GM19324 (cell line): ENCODE results near the gene NBEAL2.
"Not testable (repeated sequence)": the region's sequence is repeated elsewhere in the genome, so short reads cannot be mapped to it uniquely, and the experiment has no call there.

ENCODE experiments used
- ATAC-seq: cut with Tn5 transposase; IDR thresholded peaks from one replicate; pipeline ENCODE4 v1.9.1; 2021; ENCODE audit warnings: mild to moderate bottlenecking, moderate library complexity; ENCODE audit not compliant: unreplicated experiment, low FRiP score

NBEAL2 gene

GRCh38 chr3:47008234-47008796 lies 28.8 kb downstream of the NBEAL2 start:
- no peak for ATAC-seq

GRCh38 chr3:47008851-47009224 lies 29.4 kb downstream of the NBEAL2 start:
- no peak for ATAC-seq

GRCh38 chr3:47009225-47010110 lies 30.0 kb downstream of the NBEAL2 start:
- peak; percentile 67 for ATAC-seq

DNA sequence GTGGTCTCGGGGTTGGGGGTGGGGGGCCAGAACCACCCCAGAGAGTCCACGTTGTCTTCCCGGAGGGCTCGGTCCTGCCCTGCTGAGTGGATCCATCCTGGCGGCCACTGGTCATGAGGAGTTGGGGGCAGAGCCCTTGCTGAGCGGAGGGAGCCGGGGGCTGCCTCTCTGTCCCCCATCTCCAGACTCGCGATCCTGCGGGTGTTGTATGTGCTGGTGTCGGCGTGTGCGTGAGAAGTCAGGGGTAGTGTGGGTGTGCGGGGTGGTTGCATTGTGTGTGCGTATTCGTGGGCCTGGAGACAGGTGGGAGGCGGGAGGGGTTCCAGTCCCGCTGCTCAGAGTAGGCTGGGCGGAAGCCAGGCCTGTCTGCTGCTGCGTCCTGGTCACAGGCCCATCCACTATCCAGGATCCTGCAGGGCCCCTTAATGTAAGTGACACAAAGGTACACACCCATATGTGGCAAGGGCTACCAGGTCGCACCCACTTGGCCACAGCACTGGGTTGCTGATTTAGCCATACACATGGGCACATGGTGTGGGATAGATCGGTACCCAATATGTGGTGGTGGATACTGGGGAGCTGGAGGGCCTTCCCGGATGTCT lies 30.7 kb downstream of the NBEAL2 start:
- ATAC-seq: no peak

GRCh38 chr3:47010910-47011309 lies 31.4 kb downstream of the NBEAL2 start:
- no peak for ATAC-seq

DNA sequence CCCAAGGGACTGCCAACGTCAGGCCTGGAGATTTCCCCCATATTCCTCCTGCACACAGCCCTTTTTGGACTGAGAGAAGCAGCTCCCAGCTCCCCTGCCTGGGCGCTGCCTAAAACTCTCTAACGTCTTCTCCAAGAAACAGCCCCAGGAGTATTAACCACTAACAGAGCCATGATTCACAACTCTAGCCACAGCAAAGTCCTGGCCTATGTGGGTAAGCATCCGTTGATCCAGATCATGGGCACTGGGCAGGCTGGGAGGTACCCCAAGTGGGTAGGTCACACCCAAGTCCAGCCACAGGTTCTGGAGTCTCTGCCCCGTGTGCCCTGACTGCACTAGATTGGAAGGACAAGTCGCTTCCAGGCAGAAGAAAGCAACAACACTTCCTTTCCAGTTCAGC lies 31.9 kb downstream of the NBEAL2 start:
- no peak for ATAC-seq

DNA sequence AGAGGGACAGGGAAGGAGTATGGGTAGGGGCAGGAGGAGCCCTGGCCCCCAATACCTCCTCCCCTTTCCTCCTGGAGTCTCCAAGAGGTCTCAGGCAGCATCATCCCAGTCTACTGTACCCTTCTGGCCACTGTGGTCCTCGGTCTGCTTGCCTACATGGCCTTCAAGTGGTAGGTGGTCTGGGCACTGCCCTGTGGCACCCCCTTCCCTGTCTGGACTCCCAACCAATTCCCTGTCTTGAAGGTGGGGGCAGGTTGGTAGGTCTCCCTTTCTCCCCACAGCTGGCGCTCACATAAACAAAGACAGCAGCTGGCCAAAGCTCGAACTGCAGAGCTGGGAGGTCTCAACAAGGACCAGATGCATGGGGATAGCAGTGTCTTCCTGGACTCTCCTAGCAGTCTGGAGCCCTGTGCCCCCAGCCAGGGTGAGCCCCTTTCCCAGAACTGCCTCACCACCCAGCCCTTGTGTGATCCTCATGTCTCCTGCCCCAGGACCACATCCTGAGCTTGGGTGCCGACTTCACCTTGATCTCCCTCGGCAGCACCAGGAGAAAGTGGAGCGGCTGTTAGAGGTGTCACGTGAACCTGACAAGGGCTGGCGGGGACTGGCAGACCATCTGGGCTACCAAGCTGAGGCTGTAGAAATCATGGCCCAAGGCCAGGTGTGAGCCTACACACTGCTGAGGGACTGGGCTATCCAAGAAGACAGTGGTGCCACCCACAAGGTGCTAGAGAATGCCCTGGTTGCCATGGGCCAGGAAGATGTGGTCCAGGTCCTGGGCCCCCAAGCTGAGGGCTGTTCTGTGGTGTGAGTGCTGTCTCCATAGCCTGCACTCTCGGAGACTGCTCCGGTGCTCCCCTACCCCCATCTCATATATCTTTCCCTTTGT lies 33.1 kb downstream of the NBEAL2 start:
- ATAC-seq: no peak

GRCh38 chr3:47013231-47013630 lies 33.8 kb downstream of the NBEAL2 start:
- ATAC-seq: no peak

GRCh38 chr3:47014036-47014435 lies 34.6 kb downstream of the NBEAL2 start:
- no peak for ATAC-seq

DNA sequence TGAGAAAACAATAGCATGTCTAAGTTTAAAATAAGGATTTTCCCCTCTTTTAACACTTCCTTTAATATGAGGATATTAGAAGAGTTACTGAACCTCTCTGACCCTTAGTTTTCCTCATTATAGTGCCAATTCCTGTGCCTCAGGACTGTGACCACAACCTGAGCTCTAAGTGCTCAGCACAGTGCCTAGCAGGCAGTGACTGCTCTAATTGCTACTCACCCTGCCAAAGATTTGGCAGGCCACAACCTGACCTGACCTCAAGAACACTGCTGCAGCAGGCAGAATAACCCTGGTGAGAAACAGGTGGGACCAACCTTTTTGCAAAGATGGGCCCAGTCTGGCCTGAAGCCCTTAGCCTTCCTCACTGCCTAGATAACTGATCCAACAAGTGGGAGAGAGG lies 35.7 kb downstream of the NBEAL2 start:
- ATAC-seq: no peak

- ATAC-seq: no peak
Measured at GRCh38 chr3:47016086-47016933, 36.8 kb downstream of the NBEAL2 start.

GRCh38 chr3:47016934-47017435 lies 37.5 kb downstream of the NBEAL2 start:
- no peak for ATAC-seq

DNA sequence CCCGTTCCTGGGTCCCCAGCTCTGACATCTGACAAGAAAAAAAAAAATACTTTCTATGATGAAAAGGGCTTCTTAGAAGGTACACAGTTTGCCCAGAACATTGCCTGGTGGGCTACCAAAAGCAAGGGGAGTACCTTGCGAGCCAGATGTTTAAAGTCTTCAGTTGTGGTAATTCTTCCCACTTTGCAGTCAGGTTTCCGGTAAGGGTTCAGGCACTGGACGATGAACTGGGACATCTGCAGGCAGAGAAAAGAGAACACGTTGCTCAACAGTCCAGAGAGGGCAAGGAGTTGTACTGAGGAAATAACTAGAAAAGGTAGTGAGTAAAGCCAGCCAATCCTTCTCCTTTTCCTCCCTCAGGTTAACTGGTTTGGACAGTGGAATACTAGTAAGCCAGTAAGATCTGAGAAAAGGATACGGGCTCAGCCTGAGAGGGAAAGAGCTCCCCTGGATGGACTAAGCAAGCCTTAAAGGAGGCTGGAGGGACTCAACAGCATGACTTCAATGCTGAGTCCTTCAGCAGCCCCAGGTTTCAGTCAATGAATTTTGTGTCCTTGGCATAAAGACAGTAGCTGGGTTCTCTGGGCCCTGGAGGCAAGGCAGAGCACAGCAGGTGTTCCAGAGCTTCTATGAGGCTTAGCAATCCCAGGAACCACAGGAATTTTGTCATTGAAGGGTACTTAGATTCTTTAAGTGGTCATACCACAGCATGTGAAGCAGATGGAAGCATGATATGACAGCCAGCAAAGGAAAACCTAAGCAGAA lies 38.2 kb downstream of the NBEAL2 start:
- no peak for ATAC-seq

DNA sequence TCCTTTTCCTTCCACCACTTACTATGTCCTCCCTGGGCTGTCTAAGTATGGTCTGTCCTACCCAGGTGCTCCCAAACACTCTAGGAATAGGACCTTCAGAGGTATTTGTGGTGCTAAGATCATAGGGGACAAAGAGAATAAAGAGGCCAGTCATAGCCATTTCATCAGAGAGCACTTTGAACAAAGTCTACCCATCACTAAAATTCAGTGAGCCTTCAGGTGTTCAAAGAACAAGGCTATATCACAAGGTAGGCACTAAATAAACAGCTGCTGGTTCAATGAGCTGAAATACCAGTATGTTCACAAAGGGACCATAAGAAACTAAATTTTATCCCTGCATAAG lies 38.8 kb downstream of the NBEAL2 start:
- ATAC-seq: no peak

DNA sequence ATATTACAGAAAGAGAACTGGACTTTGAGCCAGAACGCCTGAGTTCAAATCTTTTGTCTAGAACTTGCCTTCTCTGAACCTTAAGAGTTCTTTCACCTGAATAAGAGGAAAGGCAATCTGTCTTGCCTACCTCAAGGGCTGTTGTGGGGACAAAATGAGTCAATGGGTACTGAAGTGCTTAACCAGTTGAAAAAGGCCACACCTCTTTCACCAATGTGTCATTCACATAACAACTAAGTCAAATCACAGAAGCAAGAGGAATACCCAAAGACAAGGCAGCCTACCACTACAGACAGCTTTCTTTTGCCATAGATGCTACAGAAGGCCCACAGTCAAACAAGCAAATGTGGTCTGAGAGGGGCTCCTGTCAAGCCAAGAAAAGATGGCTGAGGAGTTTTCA lies 39.7 kb downstream of the NBEAL2 start:
- no peak for ATAC-seq

DNA sequence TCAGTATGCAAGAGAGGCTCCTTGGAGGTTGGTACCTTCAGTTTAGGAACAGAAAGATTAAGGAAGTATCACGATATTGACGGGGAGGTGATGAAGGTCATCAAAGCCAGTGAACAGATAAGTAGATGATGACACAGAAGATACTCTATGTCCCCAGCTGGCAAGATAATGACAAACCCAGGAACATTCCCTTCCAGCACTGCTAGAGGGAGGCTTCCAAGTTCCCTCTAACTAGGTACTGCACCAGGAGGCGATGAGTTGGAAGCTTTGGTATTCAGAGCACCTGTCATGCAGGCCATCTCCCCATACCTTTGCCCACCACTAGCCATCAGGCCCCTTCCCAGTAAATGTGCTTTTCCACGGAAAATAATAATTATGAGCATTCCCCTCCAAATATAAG lies 40.8 kb downstream of the NBEAL2 start:
- ATAC-seq: no peak

DNA sequence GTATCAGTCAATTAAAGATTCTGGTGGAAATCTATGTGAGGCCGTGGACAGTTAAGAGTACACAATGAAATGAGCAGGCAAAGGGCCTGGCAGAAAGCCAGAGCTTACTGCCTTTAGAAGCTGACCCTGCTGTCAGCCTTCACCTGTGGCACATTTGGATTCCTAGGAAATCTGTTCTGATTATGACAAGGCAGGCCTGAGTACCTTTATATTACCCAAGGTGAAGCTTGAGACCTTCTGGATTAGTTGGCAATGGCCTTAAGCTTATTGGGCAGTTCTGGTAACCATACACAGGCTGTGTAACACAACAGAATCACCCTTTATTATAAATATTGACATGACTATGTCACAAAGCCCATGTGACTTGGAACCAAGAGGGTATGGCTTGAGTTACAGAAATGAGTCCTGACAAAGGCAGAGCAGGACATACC lies 43.2 kb downstream of the NBEAL2 start:
- no peak for ATAC-seq

DNA sequence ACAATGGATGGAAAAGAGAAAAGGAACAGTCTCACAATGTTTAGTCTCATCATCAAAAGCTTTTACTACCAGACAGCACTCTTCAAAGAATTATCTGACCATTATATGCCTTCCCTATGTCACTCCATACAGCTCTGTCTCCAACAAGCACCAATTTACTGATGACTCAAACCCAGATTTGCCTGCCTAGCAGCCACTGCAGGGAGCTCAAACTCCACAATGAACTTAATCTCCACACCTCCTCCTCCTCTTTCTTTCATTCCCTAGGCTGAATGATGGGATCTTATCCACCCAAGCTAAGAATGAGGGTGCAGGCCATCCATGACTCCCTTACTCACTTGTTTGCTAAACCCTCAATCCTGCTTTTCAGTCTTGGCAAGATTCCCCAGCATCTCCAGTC lies 45.5 kb downstream of the NBEAL2 start:
- no peak for ATAC-seq

DNA sequence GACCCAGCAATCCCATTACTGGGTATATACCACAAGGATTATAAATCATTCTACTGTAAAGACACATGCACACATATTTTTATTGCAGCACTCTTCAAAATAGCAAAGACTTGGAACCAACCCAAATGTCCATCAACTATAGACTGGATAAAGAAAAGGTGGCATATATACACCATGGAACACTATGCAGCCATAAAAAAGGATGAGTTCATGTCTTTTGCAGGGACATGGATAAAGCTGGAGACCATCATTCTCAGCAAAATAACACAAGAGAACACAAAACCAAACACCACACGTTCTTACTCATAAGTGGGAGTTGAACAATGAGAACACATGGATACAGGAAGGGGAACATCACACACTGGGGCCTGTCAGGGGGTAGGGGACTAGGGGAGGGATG lies 47.0 kb downstream of the NBEAL2 start:
- ATAC-seq: not testable (repeated sequence)
